Measurements from ENCODE around the gene TUSC2. TPM values are rescaled to one million over a fixed set of nuclear protein-coding genes. Genes with fewer than 3 reads are reported as not detected.
A peak's percentile ranks its signal among the peaks of the same experiment; 100 is the strongest.

The TUSC2 gene
- total RNA-seq, 1 donor from 2014 or later: 16.9 TPM

GRCh38 chr3:50340147-50340447, 12.1 kb upstream of the TUSC2 start:
- peaks cover 41% of the 10 kb centered on the region for H3K4me1 Mint-ChIP-seq (ENCODE audit: unreplicated experiment)
- H3K9me3 Mint-ChIP-seq (ENCODE audit: unreplicated experiment): no peaks in the 10 kb centered on the region
- H3K27ac Mint-ChIP-seq (ENCODE audit: unreplicated experiment): no peak overlapping the region
- H3K4me3 Mint-ChIP-seq (ENCODE audit: unreplicated experiment): peak overlapping the region; percentile 10
- TF ChIP-seq, protein P1, sequence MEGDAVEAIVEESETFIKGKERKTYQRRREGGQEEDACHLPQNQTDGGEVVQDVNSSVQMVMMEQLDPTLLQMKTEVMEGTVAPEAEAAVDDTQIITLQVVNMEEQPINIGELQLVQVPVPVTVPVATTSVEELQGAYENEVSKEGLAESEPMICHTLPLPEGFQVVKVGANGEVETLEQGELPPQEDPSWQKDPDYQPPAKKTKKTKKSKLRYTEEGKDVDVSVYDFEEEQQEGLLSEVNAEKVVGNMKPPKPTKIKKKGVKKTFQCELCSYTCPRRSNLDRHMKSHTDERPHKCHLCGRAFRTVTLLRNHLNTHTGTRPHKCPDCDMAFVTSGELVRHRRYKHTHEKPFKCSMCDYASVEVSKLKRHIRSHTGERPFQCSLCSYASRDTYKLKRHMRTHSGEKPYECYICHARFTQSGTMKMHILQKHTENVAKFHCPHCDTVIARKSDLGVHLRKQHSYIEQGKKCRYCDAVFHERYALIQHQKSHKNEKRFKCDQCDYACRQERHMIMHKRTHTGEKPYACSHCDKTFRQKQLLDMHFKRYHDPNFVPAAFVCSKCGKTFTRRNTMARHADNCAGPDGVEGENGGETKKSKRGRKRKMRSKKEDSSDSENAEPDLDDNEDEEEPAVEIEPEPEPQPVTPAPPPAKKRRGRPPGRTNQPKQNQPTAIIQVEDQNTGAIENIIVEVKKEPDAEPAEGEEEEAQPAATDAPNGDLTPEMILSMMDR (IDR thresholded peaks at IDR 0.05): no peak
- DNase-seq (ENCODE audit: extremely low spot score, unreplicated experiment): no peak
- H3K27me3 Mint-ChIP-seq (ENCODE audit: unreplicated experiment): no peaks in the 10 kb centered on the region
- no peaks in the 10 kb centered on the region for H3K36me3 Mint-ChIP-seq (ENCODE audit: unreplicated experiment)

DNA sequence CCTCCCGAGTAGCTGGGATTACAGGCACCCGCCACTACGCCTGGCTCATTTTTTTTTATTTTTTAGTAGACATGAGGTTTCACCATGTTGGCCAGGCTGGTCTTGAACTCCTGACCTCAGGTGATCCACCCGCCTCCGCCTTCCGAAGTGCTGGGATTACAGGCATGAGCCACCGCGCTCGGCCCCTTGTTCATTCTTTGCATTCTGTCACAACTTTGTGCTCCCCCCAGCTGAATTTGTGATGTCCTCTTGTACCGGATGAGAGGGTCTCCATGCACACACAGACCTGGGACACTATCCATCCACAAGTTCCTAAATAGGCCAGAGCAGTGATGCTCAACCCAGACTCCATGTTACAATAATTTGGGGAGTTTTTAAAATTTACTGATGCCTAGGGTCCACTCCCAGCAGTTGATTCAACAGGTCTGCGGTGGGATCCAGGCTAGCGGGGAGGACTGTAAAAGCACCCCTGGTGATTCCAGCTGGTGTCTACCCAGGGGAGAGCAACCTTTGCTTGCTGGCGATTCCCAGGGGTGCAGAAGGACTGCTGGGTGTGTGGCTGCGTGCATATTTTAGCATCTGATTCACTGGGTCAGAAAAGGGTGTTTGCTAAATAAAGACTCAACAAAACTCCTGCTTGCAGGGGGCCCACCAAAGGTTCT, 11.6 kb upstream of the TUSC2 start:
- no peaks in the 10 kb centered on the region for H3K36me3 Mint-ChIP-seq (ENCODE audit: unreplicated experiment)
- H3K27ac Mint-ChIP-seq (ENCODE audit: unreplicated experiment): peak overlapping the region; percentile 73
- TF ChIP-seq, protein P1 (IDR thresholded peaks at IDR 0.05): no peak

GRCh38 chr3:50338965-50339364, 10.9 kb upstream of the TUSC2 start:
- Mint-ChIP-seq H3K4me3 (ENCODE audit: unreplicated experiment) (peak overlapping the region; percentile 87), H3K4me1 (ENCODE audit: unreplicated experiment) (peaks cover 50% of the 10 kb centered on the region), H3K27me3 (ENCODE audit: unreplicated experiment) (no peaks in the 10 kb centered on the region), H3K27ac (ENCODE audit: unreplicated experiment) (peak overlapping the region; percentile 96), H3K36me3 (ENCODE audit: unreplicated experiment) (no peaks in the 10 kb centered on the region), H3K9me3 (ENCODE audit: unreplicated experiment) (no peaks in the 10 kb centered on the region)
- DNase-seq (ENCODE audit: extremely low spot score, unreplicated experiment): no peak
- TF ChIP-seq, protein P1 (IDR thresholded peaks at IDR 0.05): no peak

More for the DNA sequence above, 11.6 kb upstream of the TUSC2 start:
- Mint-ChIP-seq H3K4me1 (ENCODE audit: unreplicated experiment) (peaks cover 44% of the 10 kb centered on the region), H3K9me3 (ENCODE audit: unreplicated experiment) (no peaks in the 10 kb centered on the region), H3K27me3 (ENCODE audit: unreplicated experiment) (no peaks in the 10 kb centered on the region), H3K4me3 (ENCODE audit: unreplicated experiment) (peak overlapping the region; percentile 87)
- no peak for DNase-seq (ENCODE audit: extremely low spot score, unreplicated experiment)

DNA sequence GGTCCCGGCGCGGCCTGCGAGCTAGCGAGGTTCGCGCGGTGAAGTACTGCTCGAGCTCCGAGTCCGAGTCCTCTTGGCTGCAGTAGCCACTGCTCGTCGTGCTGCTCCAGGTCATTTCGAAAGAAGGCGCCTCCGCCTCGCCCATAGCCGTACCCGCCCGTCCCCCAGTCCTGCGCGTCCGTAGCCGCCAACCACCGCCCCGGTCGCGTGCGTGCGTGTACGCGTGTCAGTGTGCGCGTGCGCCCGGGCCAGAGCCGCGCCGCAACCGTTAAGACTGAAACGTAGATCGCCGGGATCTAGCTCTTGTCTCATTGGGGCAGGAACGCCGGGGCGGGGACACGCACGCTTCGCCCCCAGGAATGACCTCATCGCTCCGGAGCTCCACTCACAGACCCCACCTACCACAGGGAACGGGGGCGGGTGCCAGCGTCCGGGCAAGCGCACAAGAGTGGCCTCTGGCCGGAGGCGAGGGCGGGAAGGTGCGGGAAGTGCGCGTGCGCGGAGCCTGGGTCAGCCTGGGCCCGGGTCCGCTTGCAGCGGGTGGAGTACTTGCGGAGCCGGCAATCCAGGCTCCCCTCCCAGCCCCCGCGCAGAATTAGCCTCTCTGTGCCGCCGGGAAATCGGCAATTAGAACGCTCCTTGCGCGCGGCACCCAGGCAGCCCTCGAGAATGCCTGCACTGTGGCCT, 9.3 kb upstream of the TUSC2 start:
- peak; percentile 100 for DNase-seq (ENCODE audit: extremely low spot score, unreplicated experiment)
- TF ChIP-seq, protein P1 (IDR thresholded peaks at IDR 0.05): no peak
- peaks cover under 1% of the 10 kb centered on the region for H3K36me3 Mint-ChIP-seq (ENCODE audit: unreplicated experiment)
- H3K27me3 Mint-ChIP-seq (ENCODE audit: unreplicated experiment): no peaks in the 10 kb centered on the region
- peak overlapping the region; percentile 96 for H3K27ac Mint-ChIP-seq (ENCODE audit: unreplicated experiment)
- peak overlapping the region; percentile 87 for H3K4me3 Mint-ChIP-seq (ENCODE audit: unreplicated experiment)
- peaks cover 55% of the 10 kb centered on the region for H3K4me1 Mint-ChIP-seq (ENCODE audit: unreplicated experiment)
- H3K9me3 Mint-ChIP-seq (ENCODE audit: unreplicated experiment): no peaks in the 10 kb centered on the region

DNA sequence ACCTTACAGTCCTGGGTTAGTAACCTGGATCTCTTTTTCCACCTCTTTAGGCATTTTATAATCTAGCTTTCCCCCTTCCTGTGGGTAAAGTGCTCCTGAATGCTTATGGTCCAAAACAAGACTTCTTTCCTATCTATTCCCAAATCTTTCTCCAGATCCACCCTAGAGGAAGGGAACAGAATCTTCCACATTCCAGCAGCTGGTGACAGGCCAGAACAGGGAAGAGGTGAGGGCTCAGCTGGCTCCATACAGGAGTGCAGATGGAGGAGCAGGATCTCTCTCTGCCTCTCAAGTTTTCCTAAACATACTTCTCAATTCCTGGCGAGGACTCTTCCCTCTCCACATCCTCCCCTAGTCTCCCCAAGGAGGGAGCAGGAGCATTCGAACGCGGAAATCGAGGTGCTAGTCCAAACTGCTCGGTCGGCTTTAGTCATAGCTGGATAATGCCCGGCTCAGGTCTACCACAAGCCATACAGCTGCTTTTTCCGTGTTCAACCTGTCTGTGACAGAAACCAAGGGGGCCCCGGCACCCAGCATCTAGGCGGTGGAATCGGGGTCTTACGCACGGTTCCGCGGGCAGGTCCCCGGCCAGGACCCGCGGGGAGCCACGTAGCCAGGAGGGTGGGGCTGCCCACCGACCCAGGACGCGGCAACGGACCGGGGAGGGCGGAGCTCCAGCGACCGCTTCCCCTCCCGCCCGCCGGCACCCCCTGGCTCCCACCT, 8.6 kb upstream of the TUSC2 start:
- Mint-ChIP-seq H3K9me3 (ENCODE audit: unreplicated experiment) (no peaks in the 10 kb centered on the region), H3K4me3 (ENCODE audit: unreplicated experiment) (peak overlapping the region; percentile 87), H3K27me3 (ENCODE audit: unreplicated experiment) (no peaks in the 10 kb centered on the region), H3K27ac (ENCODE audit: unreplicated experiment) (peak overlapping the region; percentile 96), H3K4me1 (ENCODE audit: unreplicated experiment) (peaks cover 55% of the 10 kb centered on the region), H3K36me3 (ENCODE audit: unreplicated experiment) (peaks cover 5% of the 10 kb centered on the region)
- DNase-seq (ENCODE audit: extremely low spot score, unreplicated experiment): no peak
- TF ChIP-seq, protein P1 (IDR thresholded peaks at IDR 0.05): no peak

All from osteocyte (in vitro differentiated cells).